Measurements from ENCODE around the gene PALD1.
A peak's percentile ranks its signal among the peaks of the same experiment; 100 is the strongest.

PALD1 gene

DNA sequence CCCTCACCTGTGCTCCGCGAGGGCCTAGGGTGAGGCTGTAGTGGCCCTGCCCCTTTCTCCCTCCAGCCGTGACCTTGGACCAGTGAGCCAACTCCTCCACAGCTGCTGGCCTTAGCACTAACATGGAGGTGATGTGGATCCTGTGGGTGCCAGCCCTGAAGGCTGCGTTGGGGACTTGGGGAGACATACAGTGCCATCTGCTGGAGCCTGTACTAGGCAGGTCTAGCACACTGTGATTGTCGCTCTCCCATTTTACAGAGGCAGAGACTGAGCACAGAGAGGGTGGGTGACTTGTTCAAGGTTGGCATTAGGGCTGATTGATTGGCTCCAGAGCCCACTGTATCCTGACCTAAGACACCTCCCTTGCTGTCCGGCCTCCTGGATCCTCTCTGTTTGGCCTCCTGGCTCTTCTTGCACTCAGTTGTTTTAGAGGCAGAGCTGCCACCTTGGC is 86.4 kb downstream of the PALD1 start:
- DNase-seq (ENCODE audit: low read depth), result peak; percentile 37
- H3K4me3 ChIP-seq (ENCODE audit: low read depth, low read length), result no peak overlapping the region
- TF ChIP-seq, protein P1, sequence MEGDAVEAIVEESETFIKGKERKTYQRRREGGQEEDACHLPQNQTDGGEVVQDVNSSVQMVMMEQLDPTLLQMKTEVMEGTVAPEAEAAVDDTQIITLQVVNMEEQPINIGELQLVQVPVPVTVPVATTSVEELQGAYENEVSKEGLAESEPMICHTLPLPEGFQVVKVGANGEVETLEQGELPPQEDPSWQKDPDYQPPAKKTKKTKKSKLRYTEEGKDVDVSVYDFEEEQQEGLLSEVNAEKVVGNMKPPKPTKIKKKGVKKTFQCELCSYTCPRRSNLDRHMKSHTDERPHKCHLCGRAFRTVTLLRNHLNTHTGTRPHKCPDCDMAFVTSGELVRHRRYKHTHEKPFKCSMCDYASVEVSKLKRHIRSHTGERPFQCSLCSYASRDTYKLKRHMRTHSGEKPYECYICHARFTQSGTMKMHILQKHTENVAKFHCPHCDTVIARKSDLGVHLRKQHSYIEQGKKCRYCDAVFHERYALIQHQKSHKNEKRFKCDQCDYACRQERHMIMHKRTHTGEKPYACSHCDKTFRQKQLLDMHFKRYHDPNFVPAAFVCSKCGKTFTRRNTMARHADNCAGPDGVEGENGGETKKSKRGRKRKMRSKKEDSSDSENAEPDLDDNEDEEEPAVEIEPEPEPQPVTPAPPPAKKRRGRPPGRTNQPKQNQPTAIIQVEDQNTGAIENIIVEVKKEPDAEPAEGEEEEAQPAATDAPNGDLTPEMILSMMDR (IDR thresholded peaks at IDR 0.05; ENCODE audit: insufficient read depth, low read depth, low read length, missing control alignments), result no peak

DNA sequence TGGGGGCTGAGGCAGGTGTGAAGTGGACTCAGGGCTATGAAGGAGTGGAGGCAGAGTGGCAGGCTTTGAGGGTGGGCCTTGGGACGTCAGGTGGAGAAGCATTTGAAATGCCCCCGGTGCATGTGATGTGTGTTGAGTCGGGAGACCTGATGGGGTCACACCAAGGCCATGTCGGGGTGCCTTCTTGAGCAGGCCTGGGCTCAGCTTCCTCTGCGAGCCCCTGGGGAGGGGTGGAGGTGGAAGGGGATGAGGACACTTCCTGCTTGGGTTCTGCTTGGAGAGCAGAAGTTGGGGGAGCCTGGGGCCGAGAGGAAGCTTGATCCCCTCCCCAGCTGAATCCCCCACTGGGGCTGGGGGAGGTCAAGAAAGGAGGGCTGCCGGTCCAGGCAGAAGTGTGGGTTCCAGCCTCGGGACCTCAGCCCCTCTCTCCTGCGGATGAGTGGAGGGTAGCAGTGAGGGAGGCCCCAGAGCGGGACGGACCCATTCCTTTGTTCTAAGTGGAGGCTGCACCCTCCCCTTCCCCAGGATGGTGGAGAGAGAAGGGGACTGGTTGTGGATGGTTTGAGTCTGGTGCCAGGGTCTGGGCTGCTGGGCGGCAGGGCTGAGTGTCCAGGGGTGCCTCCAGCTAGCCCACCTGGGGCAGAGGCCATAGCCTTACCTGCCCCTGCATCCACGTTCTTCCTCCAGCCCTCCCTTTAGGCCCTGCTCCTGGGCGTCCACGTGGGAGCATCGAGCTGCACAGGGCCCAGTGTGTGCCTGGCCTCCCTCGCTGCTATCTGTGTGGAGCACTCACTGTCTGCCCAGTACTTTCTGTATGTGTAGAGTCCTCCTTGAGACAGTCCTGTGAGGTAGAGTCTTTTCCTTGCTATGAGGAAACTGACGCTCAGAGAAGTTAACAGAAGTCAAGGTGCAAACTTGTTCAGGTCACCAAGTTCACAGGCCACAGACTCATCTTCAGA is 87.3 kb downstream of the PALD1 start:
- DNase-seq (ENCODE audit: low read depth), result no peak
- TF ChIP-seq, protein P1 (IDR thresholded peaks at IDR 0.05; ENCODE audit: insufficient read depth, low read depth, low read length, missing control alignments), result no peak
- no peak overlapping the region for H3K4me3 ChIP-seq (ENCODE audit: low read depth, low read length)

DNA sequence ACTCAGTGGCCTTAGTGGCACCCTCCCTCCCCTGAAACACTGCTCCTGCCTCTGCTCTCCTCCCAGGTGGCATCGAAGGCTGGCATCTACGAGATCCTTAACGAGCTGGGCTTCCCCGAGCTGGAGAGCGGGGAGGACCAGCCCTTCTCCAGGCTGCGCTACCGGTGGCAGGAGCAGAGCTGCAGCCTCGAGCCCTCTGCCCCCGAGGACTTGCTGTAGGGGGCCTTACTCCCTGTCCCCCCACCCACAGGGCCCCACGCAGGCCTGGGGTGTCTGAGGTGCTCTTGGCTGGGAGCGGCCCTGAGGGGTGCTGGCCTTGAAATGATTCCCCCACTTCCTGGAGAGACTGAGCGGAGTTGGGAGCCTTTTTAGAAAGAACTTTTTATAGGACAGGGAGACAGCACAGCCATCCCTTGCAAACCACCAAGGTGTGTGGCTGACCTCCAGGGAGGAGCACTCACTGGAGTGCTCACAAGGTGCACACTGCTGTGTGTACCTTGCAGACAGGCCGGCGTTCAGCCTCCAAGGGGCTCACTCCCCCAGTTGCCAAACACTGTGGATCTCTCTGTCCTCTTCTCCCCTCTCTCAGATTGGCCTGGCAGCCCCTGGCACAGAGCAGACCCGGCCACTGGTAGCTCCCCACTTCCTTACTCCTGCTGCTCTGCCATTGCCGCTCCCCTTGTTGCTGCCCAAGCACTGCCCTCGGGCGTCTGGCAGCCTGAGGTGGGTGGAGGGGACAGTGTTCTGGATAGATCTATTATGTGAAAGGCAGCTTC is 88.1 kb downstream of the PALD1 start:
- TF ChIP-seq, protein P1 (IDR thresholded peaks at IDR 0.05; ENCODE audit: insufficient read depth, low read depth, low read length, missing control alignments), result no peak

DNA sequence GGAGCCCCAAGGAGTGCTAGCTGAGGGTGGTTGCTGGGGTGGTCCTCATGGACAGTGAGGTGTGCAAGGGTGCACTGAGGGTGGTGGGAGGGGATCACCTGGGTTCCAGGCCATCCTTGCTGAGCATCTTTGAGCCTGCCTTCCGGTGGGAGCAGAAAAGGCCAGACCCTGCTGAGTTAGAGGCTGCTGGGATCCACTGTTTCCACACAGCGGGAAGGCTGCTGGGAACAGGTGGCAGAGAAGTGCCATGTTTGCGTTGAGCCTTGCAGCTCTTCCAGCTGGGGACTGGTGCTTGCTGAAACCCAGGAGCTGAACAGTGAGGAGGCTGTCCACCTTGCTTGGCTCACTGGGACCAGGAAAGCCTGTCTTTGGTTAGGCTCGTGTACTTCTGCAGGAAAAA is 89.0 kb downstream of the PALD1 start:
- no peak for DNase-seq (ENCODE audit: low read depth)

More for the DNA sequence above, 88.1 kb downstream of the PALD1 start:
- no peak for DNase-seq (ENCODE audit: low read depth)
- H3K4me3 ChIP-seq (ENCODE audit: low read depth, low read length), result no peak overlapping the region

GRCh38 chr10:70568113-70568512 is 89.5 kb downstream of the PALD1 start:
- TF ChIP-seq, protein P1 (IDR thresholded peaks at IDR 0.05; ENCODE audit: insufficient read depth, low read depth, low read length, missing control alignments), result no peak
- no peak overlapping the region for H3K4me3 ChIP-seq (ENCODE audit: low read depth, low read length)
- no peak for DNase-seq (ENCODE audit: low read depth)

More for the DNA sequence above, 89.0 kb downstream of the PALD1 start:
- H3K4me3 ChIP-seq (ENCODE audit: low read depth, low read length), result no peak overlapping the region
- TF ChIP-seq, protein P1 (IDR thresholded peaks at IDR 0.05; ENCODE audit: insufficient read depth, low read depth, low read length, missing control alignments), result no peak

GRCh38 chr10:70568781-70569495 is 90.4 kb downstream of the PALD1 start:
- TF ChIP-seq, protein P1 (IDR thresholded peaks at IDR 0.05; ENCODE audit: insufficient read depth, low read depth, low read length, missing control alignments), result no peak
- H3K4me3 ChIP-seq (ENCODE audit: low read depth, low read length), result no peak overlapping the region
- no peak for DNase-seq (ENCODE audit: low read depth)

Data from GM12865 (cell line).